Measurements from ENCODE around the gene SLC25A38.

The SLC25A38 gene

DNA sequence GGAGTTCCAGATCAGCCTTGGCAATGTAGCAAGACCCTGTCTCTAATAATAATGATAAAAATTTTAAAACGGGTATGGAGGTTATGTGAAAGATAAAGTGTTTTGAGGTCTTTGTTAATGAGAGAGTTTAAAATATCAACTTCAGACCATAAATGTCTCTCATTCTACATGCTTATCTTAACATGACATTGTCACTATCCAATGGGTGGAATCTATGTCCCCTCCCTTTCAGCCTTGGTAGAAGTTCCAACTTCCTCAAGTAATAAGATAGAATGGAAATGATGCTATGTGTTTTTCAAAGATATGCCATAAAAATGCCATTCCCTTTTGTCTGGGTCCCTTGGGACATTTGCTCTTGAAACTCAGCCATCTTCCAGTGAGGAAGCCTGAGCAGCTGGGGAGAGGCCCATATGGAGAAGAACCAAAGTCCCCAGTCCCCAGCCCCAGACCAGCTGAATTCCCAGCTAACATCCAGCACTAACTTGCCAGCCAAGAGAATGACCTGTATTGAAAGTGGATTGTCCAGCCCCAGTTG, 40.3 kb downstream of the SLC25A38 start:
- H3K4me1 ChIP-seq (ENCODE audit: control insufficient read depth in 1 of 2, insufficient read depth in 2 of 2, low read length in 2 of 2): no peaks in the 10 kb centered on the region
- H3K4me3 ChIP-seq (ENCODE audit: low read depth in 1 of 2, low read length in 2 of 2): no peak overlapping the region
- no peaks in the 10 kb centered on the region for H3K27me3 ChIP-seq (ENCODE audit: low read depth, low read length)
- H3K36me3 ChIP-seq (ENCODE audit: control insufficient read depth in 1 of 2, insufficient read depth in 2 of 2, low read length in 2 of 2): no peaks in the 10 kb centered on the region
- no peaks in the 10 kb centered on the region for H3K9me3 ChIP-seq (ENCODE audit: control insufficient read depth in 1 of 2, low read length in 2 of 2)
- no peak overlapping the region for H3K27ac ChIP-seq (ENCODE audit: low read length)

DNA sequence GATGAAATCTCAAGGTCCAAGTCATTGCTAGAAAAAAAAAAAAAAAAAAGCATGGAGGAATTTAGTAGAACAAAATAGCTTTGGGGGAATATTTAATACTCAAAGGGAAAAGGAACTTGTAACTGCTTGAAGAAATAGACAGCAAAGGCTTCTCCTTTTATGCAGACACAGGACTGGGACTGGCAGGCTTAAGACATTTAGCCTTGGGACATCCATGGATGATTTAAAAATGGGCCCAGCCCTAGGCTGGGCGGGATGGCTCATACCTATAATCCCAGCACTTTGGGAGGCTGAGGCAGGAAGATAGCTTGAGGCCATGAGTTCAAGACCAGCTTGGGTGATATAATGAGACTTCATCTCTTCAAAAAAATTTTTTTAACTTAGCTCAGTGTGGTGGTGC, 43.1 kb downstream of the SLC25A38 start:
- Histone ChIP-seq H3K4me1 (ENCODE audit: control insufficient read depth in 1 of 2, insufficient read depth in 2 of 2, low read length in 2 of 2) (no peaks in the 10 kb centered on the region), H3K4me3 (ENCODE audit: low read depth in 1 of 2, low read length in 2 of 2) (no peak overlapping the region), H3K9me3 (ENCODE audit: control insufficient read depth in 1 of 2, low read length in 2 of 2) (no peaks in the 10 kb centered on the region), H3K27me3 (ENCODE audit: low read depth, low read length) (no peaks in the 10 kb centered on the region), H3K27ac (ENCODE audit: low read length) (no peak overlapping the region), H3K36me3 (ENCODE audit: control insufficient read depth in 1 of 2, insufficient read depth in 2 of 2, low read length in 2 of 2) (no peaks in the 10 kb centered on the region)

DNA sequence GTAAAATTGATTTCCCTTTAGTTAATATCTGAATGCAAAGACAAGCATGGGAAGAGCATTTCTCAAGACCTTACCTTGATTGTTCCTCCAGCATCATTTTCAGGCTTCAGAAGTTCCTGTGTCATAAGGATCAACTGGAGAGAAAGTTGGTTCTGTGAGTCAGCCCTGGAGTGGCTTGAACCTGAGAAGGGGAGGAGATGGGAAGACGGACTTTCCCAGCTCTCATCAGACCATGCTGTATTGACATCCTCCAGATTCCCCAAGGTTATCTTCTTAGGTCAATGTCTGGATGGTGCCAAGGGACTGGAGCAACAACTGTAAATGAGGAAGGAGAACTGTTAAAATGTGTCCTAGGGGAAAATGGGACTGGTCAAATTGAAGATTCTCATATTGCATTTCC, 44.3 kb downstream of the SLC25A38 start:
- Histone ChIP-seq H3K27ac (ENCODE audit: low read length) (no peak overlapping the region), H3K4me1 (ENCODE audit: control insufficient read depth in 1 of 2, insufficient read depth in 2 of 2, low read length in 2 of 2) (no peaks in the 10 kb centered on the region), H3K27me3 (ENCODE audit: low read depth, low read length) (no peaks in the 10 kb centered on the region), H3K9me3 (ENCODE audit: control insufficient read depth in 1 of 2, low read length in 2 of 2) (no peaks in the 10 kb centered on the region), H3K4me3 (ENCODE audit: low read depth in 1 of 2, low read length in 2 of 2) (no peak overlapping the region), H3K36me3 (ENCODE audit: control insufficient read depth in 1 of 2, insufficient read depth in 2 of 2, low read length in 2 of 2) (no peaks in the 10 kb centered on the region)

DNA sequence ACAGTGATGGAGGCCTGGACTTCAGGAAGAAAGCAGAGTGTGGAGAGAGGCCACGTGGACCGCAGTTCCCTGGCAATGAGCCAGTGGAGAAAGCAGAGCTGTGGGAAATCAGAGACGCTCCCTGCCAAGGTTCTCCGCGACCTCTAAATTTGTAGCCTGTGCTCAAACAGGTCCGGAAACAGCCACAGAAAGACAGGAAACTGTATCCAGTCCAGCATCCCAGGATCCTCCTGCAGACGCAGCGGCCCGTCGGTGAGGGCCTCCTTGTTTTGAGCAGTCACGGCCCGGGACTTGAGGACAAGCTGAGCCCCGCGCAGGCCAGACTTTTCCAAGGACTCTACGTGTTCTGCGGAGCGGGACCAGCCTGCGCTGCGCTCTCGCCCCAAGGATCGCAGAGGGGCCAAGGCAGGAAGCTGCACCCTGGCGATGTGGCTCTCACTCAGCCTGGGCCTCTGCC, 45.6 kb downstream of the SLC25A38 start:
- Histone ChIP-seq H3K9me3 (ENCODE audit: control insufficient read depth in 1 of 2, low read length in 2 of 2) (no peaks in the 10 kb centered on the region), H3K27me3 (ENCODE audit: low read depth, low read length) (no peaks in the 10 kb centered on the region), H3K4me1 (ENCODE audit: control insufficient read depth in 1 of 2, insufficient read depth in 2 of 2, low read length in 2 of 2) (no peaks in the 10 kb centered on the region), H3K27ac (ENCODE audit: low read length) (no peak overlapping the region), H3K36me3 (ENCODE audit: control insufficient read depth in 1 of 2, insufficient read depth in 2 of 2, low read length in 2 of 2) (no peaks in the 10 kb centered on the region), H3K4me3 (ENCODE audit: low read depth in 1 of 2, low read length in 2 of 2) (no peak overlapping the region)

DNA sequence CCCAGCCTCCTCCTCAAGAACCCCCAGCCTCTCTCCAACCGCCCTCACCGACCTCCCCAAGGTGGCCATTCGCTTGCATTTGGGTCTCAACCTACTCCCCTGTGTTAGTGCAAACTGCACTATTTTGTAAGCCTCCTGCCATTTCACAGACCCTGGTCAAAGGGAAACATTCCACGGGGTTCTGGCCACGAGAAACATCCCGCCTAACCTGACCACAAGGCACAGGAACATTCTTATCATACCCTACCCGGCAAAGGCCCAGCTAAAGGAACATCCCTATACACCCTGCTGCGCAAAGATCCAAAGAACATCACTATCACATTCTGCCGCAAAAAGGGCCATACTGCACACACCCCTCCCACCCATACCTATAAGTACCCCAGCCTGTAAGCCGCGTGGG, 46.3 kb downstream of the SLC25A38 start:
- no peaks in the 10 kb centered on the region for H3K27me3 ChIP-seq (ENCODE audit: low read depth, low read length)
- no peaks in the 10 kb centered on the region for H3K9me3 ChIP-seq (ENCODE audit: control insufficient read depth in 1 of 2, low read length in 2 of 2)
- H3K36me3 ChIP-seq (ENCODE audit: control insufficient read depth in 1 of 2, insufficient read depth in 2 of 2, low read length in 2 of 2): no peaks in the 10 kb centered on the region
- no peak overlapping the region for H3K27ac ChIP-seq (ENCODE audit: low read length)
- H3K4me3 ChIP-seq (ENCODE audit: low read depth in 1 of 2, low read length in 2 of 2): no peak overlapping the region
- H3K4me1 ChIP-seq (ENCODE audit: control insufficient read depth in 1 of 2, insufficient read depth in 2 of 2, low read length in 2 of 2): no peaks in the 10 kb centered on the region

DNA sequence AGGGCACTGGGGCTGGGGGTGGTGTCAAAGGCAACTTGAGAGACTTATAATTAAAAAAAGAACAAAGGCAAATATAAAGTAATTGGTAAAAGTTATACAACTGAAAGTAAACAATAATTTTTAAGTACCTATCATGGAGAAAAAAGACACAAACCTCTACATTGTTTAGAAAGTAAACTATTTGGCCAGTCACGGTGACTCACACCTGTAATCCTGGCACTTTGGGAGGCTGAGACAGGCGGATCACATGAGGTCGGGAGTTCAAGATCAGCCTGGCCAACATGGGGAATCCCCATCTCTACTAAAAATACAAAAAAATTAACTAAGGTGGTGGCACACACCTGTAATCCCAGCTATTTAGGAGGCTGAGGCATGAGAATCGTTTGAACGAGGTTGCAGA, 49.2 kb downstream of the SLC25A38 start:
- H3K27ac ChIP-seq (ENCODE audit: low read length): no peak overlapping the region
- H3K27me3 ChIP-seq (ENCODE audit: low read depth, low read length): no peaks in the 10 kb centered on the region

DNA sequence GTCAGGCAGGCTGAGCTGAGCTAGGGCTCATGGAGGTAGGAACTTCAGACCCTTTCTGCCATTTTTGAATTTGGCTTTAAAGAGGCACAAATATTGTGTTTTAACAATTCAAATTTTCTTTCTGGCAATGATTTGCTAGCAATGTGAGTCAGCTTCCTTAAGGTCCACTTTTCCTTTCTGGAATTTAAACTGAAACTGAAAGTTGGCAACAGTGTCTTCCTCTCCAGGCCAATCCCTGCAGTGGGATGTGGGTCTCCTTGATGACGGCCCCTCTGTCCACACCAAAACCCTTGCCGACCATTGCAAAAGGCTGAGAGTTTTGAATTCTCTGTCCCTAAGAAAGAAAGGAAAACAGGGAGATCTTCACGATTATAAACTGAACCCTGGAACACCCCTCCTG, 50.5 kb downstream of the SLC25A38 start:
- Histone ChIP-seq H3K4me1 (ENCODE audit: control insufficient read depth in 1 of 2, insufficient read depth in 2 of 2, low read length in 2 of 2) (no peaks in the 10 kb centered on the region), H3K27ac (ENCODE audit: low read length) (no peak overlapping the region), H3K36me3 (ENCODE audit: control insufficient read depth in 1 of 2, insufficient read depth in 2 of 2, low read length in 2 of 2) (no peaks in the 10 kb centered on the region), H3K27me3 (ENCODE audit: low read depth, low read length) (no peaks in the 10 kb centered on the region), H3K4me3 (ENCODE audit: low read depth in 1 of 2, low read length in 2 of 2) (no peak overlapping the region), H3K9me3 (ENCODE audit: control insufficient read depth in 1 of 2, low read length in 2 of 2) (no peaks in the 10 kb centered on the region)

More for the DNA sequence above, 49.2 kb downstream of the SLC25A38 start:
- no peak overlapping the region for H3K4me3 ChIP-seq (ENCODE audit: low read depth in 1 of 2, low read length in 2 of 2)
- H3K9me3 ChIP-seq (ENCODE audit: control insufficient read depth in 1 of 2, low read length in 2 of 2): no peaks in the 10 kb centered on the region
- H3K36me3 ChIP-seq (ENCODE audit: control insufficient read depth in 1 of 2, insufficient read depth in 2 of 2, low read length in 2 of 2): no peaks in the 10 kb centered on the region
- H3K4me1 ChIP-seq (ENCODE audit: control insufficient read depth in 1 of 2, insufficient read depth in 2 of 2, low read length in 2 of 2): no peaks in the 10 kb centered on the region

DNA sequence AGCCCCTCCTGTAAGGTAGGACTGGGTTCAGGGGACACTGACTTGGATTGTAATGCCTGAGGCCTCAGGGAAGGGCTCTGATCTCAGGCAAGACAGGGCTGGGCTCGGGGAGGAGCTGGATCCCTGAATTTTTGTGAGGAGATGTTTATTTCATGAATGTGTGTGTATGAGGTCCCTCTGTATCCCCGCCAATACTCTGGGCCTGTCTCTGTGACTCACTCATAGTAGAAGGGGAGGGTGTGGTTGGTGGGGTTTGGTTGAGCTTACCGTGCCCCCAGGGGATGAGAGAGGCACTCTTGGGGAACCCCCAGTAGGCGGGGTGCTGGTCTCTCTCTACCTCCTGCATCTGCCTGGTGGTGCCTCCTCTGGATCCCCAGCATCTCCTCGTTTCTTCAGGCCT, 51.4 kb downstream of the SLC25A38 start:
- Histone ChIP-seq H3K9me3 (ENCODE audit: control insufficient read depth in 1 of 2, low read length in 2 of 2) (no peaks in the 10 kb centered on the region), H3K27me3 (ENCODE audit: low read depth, low read length) (no peaks in the 10 kb centered on the region), H3K4me1 (ENCODE audit: control insufficient read depth in 1 of 2, insufficient read depth in 2 of 2, low read length in 2 of 2) (no peaks in the 10 kb centered on the region), H3K4me3 (ENCODE audit: low read depth in 1 of 2, low read length in 2 of 2) (no peak overlapping the region), H3K27ac (ENCODE audit: low read length) (no peak overlapping the region), H3K36me3 (ENCODE audit: control insufficient read depth in 1 of 2, insufficient read depth in 2 of 2, low read length in 2 of 2) (no peaks in the 10 kb centered on the region)

DNA sequence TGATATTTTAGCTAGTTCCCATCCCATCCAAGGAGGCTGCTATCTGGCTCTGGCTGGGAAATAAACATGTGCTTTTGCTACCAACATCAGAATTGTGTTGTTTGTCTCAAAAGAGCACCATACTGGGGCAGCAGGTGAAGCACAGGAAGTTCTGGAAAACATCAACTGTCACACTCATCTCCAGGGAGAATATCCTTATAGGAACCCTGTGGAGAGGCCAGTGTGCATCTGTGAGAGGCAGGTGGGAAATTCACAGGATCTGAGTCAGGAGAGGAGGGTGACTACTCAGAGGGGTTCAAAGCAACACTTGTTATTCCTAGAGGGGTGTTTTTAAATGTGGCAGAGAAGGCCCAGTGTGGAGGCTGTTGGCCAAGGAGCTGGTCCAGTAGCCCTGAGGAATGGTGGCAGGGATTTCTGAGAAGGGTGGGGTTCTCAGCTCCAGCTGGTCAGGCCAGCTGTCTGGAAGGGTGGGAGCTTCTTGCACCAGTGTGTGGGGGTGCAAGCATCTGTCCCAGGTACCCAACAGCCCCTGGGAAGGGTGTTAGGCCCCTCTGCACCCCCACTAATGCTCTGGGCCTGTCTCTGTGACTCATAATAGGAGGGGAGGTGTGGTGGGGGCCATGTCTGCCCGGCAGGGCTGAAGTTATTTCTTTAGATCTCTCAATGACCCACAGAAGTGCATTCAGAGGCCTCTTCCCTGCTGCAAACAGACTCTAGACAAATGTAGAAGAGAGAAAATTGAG, 52.0 kb downstream of the SLC25A38 start:
- Histone ChIP-seq H3K36me3 (ENCODE audit: control insufficient read depth in 1 of 2, insufficient read depth in 2 of 2, low read length in 2 of 2) (no peaks in the 10 kb centered on the region), H3K4me1 (ENCODE audit: control insufficient read depth in 1 of 2, insufficient read depth in 2 of 2, low read length in 2 of 2) (no peaks in the 10 kb centered on the region), H3K4me3 (ENCODE audit: low read depth in 1 of 2, low read length in 2 of 2) (no peak overlapping the region), H3K27ac (ENCODE audit: low read length) (no peak overlapping the region), H3K27me3 (ENCODE audit: low read depth, low read length) (no peaks in the 10 kb centered on the region), H3K9me3 (ENCODE audit: control insufficient read depth in 1 of 2, low read length in 2 of 2) (no peaks in the 10 kb centered on the region)

DNA sequence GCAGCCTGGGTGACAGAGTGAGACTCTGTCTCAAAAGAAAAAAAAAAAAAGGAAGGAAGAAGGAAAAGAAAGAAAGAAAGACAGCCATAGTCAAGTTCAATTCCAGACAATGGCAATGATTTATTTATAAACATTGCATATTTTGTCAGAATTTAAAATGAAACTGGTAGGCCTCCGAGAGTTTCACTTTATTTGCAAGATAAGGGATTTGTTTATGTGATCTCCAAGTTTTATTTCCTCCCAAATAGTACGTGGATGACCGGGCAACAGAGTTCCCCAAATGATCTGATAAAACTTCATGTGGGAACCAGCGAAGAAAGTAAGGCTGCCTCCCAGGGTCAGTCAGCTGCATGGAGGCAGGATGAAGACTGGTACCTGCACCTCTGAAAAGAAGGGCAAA, 55.7 kb downstream of the SLC25A38 start:
- Histone ChIP-seq H3K4me1 (ENCODE audit: control insufficient read depth in 1 of 2, insufficient read depth in 2 of 2, low read length in 2 of 2) (no peaks in the 10 kb centered on the region), H3K27ac (ENCODE audit: low read length) (no peak overlapping the region), H3K36me3 (ENCODE audit: control insufficient read depth in 1 of 2, insufficient read depth in 2 of 2, low read length in 2 of 2) (no peaks in the 10 kb centered on the region), H3K4me3 (ENCODE audit: low read depth in 1 of 2, low read length in 2 of 2) (no peak overlapping the region), H3K27me3 (ENCODE audit: low read depth, low read length) (no peaks in the 10 kb centered on the region), H3K9me3 (ENCODE audit: control insufficient read depth in 1 of 2, low read length in 2 of 2) (no peaks in the 10 kb centered on the region)

DNA sequence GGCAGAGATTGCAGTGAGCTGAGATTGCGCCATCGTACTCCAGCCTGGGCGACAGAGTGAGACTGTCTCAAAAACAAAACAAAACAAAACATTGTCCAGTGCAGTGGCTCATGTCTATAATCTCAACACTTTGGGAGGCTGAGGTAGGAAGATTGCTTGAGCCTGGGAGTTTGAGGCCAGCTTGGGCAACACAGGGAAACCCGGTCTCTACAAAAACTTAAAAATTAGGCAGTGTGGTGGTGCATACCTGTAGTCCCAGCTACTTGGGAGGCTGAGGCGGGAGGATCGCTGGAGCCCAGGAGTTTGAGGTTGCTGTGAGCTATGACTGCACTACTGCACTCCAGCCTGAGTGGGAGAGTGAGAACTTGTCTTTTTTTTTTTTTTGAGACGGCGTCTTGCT, 57.1 kb downstream of the SLC25A38 start:
- H3K4me1 ChIP-seq (ENCODE audit: control insufficient read depth in 1 of 2, insufficient read depth in 2 of 2, low read length in 2 of 2): no peaks in the 10 kb centered on the region
- no peak overlapping the region for H3K4me3 ChIP-seq (ENCODE audit: low read depth in 1 of 2, low read length in 2 of 2)
- H3K9me3 ChIP-seq (ENCODE audit: control insufficient read depth in 1 of 2, low read length in 2 of 2): no peaks in the 10 kb centered on the region
- no peaks in the 10 kb centered on the region for H3K36me3 ChIP-seq (ENCODE audit: control insufficient read depth in 1 of 2, insufficient read depth in 2 of 2, low read length in 2 of 2)
- no peaks in the 10 kb centered on the region for H3K27me3 ChIP-seq (ENCODE audit: low read depth, low read length)
- no peak overlapping the region for H3K27ac ChIP-seq (ENCODE audit: low read length)

DNA sequence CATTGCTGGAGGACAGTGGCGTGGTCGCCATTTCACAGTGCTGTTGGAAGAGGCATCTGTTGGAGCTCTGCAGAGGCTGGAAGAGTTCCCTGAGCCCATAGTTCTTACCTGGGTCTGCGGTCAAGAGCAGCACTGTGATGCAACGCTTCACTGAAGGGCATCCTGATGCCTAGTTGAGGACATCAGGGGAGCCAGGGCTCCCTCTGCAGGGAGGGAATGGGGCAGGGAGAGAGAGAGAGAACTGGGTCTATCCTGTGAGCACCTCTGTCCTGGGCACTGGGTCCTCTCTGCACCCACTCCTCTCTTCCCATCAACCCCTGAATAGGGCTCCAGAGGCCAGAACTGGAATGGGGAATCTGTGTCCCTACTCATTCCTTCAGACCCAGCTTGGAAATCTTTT, 60.4 kb downstream of the SLC25A38 start:
- Histone ChIP-seq H3K27me3 (ENCODE audit: low read depth, low read length) (no peaks in the 10 kb centered on the region), H3K36me3 (ENCODE audit: control insufficient read depth in 1 of 2, insufficient read depth in 2 of 2, low read length in 2 of 2) (no peaks in the 10 kb centered on the region), H3K4me3 (ENCODE audit: low read depth in 1 of 2, low read length in 2 of 2) (no peak overlapping the region), H3K9me3 (ENCODE audit: control insufficient read depth in 1 of 2, low read length in 2 of 2) (no peaks in the 10 kb centered on the region), H3K27ac (ENCODE audit: low read length) (no peak overlapping the region), H3K4me1 (ENCODE audit: control insufficient read depth in 1 of 2, insufficient read depth in 2 of 2, low read length in 2 of 2) (no peaks in the 10 kb centered on the region)
